Islet of Langerhans (tissue), 1 donor: Measurements from ENCODE around the gene IGFBP2.

Experiments
- FAIRE-seq: peaks from one replicate; lab custom pipeline; 2011; peaks lifted over from hg19 to GRCh38; lab: Jason Lieb, UNC

The IGFBP2 gene

DNA sequence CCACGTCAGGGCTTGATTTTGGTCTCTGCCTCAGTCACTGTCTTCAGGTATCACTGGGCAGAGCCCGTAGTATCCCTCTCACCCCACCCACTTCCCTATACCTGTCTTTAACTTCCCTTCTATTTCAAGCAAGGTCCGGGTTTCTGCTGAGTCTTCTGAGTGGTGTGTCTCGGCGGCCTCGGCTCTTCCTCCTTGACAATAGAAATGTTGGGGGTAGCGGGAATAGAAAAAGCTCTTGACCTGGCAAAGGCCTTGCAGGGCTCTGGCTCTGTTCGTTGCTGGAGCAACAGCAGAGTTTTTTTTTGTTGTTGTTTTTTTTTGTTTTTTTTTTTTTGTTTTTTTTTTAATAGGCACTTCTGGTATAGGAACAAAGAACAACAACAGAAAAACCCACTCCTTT, 78.1 kb downstream of the IGFBP2 start:
- no peak for FAIRE-seq

DNA sequence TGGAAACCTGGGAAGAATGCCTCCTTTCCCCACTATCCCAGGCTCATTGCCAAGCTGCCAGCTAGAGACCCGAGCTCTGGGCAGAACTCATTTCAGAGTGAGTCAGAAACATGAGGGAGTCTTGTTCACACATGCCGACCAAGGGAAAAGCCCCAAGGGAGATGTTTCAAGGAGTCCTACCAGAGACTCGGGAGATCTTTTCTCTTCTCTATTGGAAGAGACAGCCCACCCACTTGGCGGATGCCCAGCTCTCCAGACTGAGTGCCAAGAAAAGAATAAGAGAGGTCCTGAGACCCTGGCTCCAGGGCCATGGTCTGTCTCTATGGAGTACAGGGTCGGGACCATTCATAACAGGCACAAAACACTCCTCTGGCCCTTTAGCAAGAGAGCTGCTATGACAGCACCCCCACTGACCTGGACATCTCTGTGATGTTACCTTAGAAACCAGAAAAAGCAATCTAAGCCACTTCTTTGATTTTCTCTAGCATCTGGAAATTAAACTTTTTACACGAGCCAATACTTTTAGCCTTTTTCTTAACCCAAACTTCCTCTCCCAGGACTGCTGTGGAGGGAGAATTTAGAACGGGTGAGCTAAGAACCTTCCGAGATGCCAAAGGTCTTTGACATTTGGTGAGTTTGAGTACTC, 80.6 kb downstream of the IGFBP2 start:
- FAIRE-seq = no peak
